GM12892 (cell line): Measurements from ENCODE around the gene DNAJB5.

Source experiments
- POLR2A ChIP-seq: IDR thresholded peaks from 2 replicates; pipeline ENCODE4 v1.6.1; 2011; ENCODE audit warnings: low read depth, low read length, control low read depth
- POLR2AphosphoS5 ChIP-seq: IDR thresholded peaks from 2 replicates; pipeline ENCODE4 v1.6.1; 2011; ENCODE audit warnings: low read depth, low read length, control low read depth
- TAF1 ChIP-seq: IDR thresholded peaks from 2 replicates; pipeline ENCODE4 v1.6.1; 2011; ENCODE audit warnings: low read depth, mild to moderate bottlenecking, control low read depth, low read length, borderline replicate concordance

DNA sequence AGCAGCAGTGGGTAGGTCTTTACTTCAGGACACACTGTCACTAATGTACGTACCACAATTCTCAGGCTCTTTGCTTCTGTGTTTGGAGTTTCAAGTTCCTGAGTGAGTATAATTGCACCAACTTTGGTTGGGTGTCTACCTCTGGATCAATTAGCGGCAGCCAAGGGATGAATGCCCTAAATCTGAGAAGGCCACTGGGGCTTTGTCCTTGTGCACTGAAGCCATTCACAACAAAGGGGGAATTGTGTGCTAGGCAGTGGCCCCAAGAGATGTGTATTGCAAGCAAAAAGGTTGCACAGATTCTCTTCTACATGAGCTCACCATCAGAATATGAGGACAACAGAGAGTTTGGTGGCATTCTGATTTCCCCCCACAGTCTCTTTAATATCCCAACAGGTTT is 35.3 kb upstream of the DNAJB5 start:
- TF ChIP-seq POLR2A (no peak), POLR2AphosphoS5 (no peak), TAF1 (no peak)
